K562 (cell line): ENCODE data around the gene CLPSL1. TPM values are rescaled to one million over a fixed set of nuclear protein-coding genes. Genes with fewer than 3 reads are reported as not detected.
A peak's percentile ranks its signal among the peaks of the same experiment; 100 is the strongest.

Experiments used
- CEBPB ChIP-seq: fragments of 450-650 bp; IDR thresholded peaks from 2 replicates; pipeline ENCODE4 v1.6.1; 2016; ENCODE audit warnings: missing genetic modification characterization, missing compliant biosample characterization
- CHCHD3 ChIP-seq: fragments of 250-450 bp; sonication (Bioruptor Pico); IDR thresholded peaks from 2 replicates; pipeline ENCODE4 v2.1.2; 2022; ENCODE audit warnings: mild to moderate bottlenecking
- CREB5 ChIP-seq: fragments of 250-450 bp; sonication (Bioruptor Pico); IDR thresholded peaks from 2 replicates; pipeline ENCODE4 v1.5.0; 2020; ENCODE audit warnings: mild to moderate bottlenecking
- ETV5 ChIP-seq: sonication (generic); formaldehyde crosslinking; IDR thresholded peaks from 2 replicates; pipeline ENCODE4 v1.4.0; 2020; ENCODE audit warnings: low read depth, mild to moderate bottlenecking, missing genetic modification reagents
- HNRNPL ChIP-seq: fragments of 200-400 bp; formaldehyde crosslinking; IDR thresholded peaks from 2 replicates; pipeline ENCODE4 v1.6.1; 2017; ENCODE audit warnings: low read depth, mild to moderate bottlenecking, low read length
- MAZ ChIP-seq, 2 experiments: fragments of 450-650 bp in 1 of 2; sonication (generic) in 1 of 2; formaldehyde crosslinking; IDR thresholded peaks in 1 of 2; conservative IDR thresholded peaks in 1 of 2; 2 replicates each; pipeline versions ENCODE4 v1.4.0 to v1.5.0; 2020; ENCODE audit warnings: mild to moderate bottlenecking in 1 of 2, missing genetic modification reagents in 1 of 2
- NEUROD1 ChIP-seq: fragments of 150-350 bp; IDR thresholded peaks from 2 replicates; pipeline ENCODE4 v1.6.1; 2014; ENCODE audit warnings: borderline replicate concordance, low read length, low read depth; ENCODE audit not compliant: partially characterized antibody
- RAD51 ChIP-seq: fragments of 450-650 bp; IDR thresholded peaks from 2 replicates; pipeline ENCODE4 v1.7.1; 2016; ENCODE audit warnings: low read depth, mild to moderate bottlenecking, borderline replicate concordance
- TEAD4 ChIP-seq, 2 experiments: sonication (generic) in 1 of 2; formaldehyde crosslinking in 1 of 2; IDR thresholded peaks; 2 replicates each; pipeline versions ENCODE4 v1.6.1 to v1.8.0; 2012 to 2022; ENCODE audit warnings: borderline replicate concordance in 1 of 2, inconsistent platforms in 1 of 2, low read length in 1 of 2, mild to moderate bottlenecking in 1 of 2, missing genetic modification reagents in 1 of 2
- USF2 ChIP-seq: sonication (generic); formaldehyde crosslinking; IDR thresholded peaks from 2 replicates; pipeline ENCODE4 v1.5.0; 2020; ENCODE audit warnings: missing genetic modification reagents
- ZBTB7A ChIP-seq: IDR thresholded peaks from 2 replicates; pipeline ENCODE4 v1.6.1; 2011; ENCODE audit warnings: low read depth, mild to moderate bottlenecking, low read length, moderate library complexity, borderline replicate concordance; ENCODE audit not compliant: control insufficient read depth
- ZEB2 ChIP-seq: fragments of 450-650 bp; IDR thresholded peaks from 2 replicates; pipeline ENCODE4 v1.6.1; 2016
- ZNF263 ChIP-seq: sonication (generic); formaldehyde crosslinking; IDR thresholded peaks from 2 replicates; pipeline ENCODE4 v1.8.0; 2022; ENCODE audit warnings: mild to moderate bottlenecking, missing genetic modification reagents, borderline replicate concordance
- ZNF282 ChIP-seq: sonication (generic); formaldehyde crosslinking; IDR thresholded peaks from 2 replicates; pipeline ENCODE4 v1.8.1; 2023; ENCODE audit warnings: missing genetic modification reagents
- ZNF445 ChIP-seq: fragments of 250-450 bp; sonication (Bioruptor Pico); IDR thresholded peaks from 2 replicates; pipeline ENCODE4 v1.4.0; 2020; ENCODE audit warnings: low read depth, mild to moderate bottlenecking, moderate library complexity
- polyA plus RNA-seq, 8 experiments: library from polyadenylated mRNA; depleted of rRNA in 4 of 8; stranded (reverse) in 5 of 8; unstranded in 3 of 8; fragments of >200 nt; fragmentation: Nextera tagmentation in 2 of 8; fragmentation: Illumina TruSeq in 1 of 8; extraction: Ambion mirVana in 2 of 8; extraction: Trizol in 1 of 8; gene quantifications; 2 replicates each; pipeline versions ENCODE4 v1.2.1 to v1.2.3, GENCODE V29; 2011 to 2014; ENCODE audit warnings: inconsistent platforms in 1 of 8, missing spikeins in 1 of 8
- total RNA-seq, 7 experiments: library from RNA; depleted of rRNA in 6 of 7; stranded (reverse); fragments of >200 nt in 6 of 7; fragmentation: Illumina TruSeq in 2 of 7; extraction: Trizol in 2 of 7; gene quantifications; 2 replicates each; pipeline versions ENCODE4 v1.2.1 to v1.2.3, GENCODE V29; 2011 to 2021; ENCODE audit warnings: low replicate concordance in 1 of 7
- TF ChIP-seq, protein P1 (sequence below): IDR thresholded peaks from 3 replicates; pipeline ENCODE4 v1.6.1; 2011; ENCODE audit warnings: borderline replicate concordance, mild to moderate bottlenecking, moderate library complexity; ENCODE audit not compliant: insufficient read length; ENCODE audit errors: extremely low read depth
- TF ChIP-seq, protein P2 (sequence below): fragments of 450-650 bp; IDR thresholded peaks from 2 replicates; pipeline ENCODE4 v1.6.1; 2017; ENCODE audit warnings: antibody characterized with exemption, mild to moderate bottlenecking

The CLPSL1 gene
- total and polyA plus RNA-seq, 9 of the 15 experiments (the other 6 are each of a cell fraction or from before 2014, with no cell fraction given): not detected

GRCh38 chr6:35776364-35777215 lies 4.2 kb upstream of the CLPSL1 start, which contains the start of gene CLPSL2 (continued):
- TF ChIP-seq, protein P1, sequence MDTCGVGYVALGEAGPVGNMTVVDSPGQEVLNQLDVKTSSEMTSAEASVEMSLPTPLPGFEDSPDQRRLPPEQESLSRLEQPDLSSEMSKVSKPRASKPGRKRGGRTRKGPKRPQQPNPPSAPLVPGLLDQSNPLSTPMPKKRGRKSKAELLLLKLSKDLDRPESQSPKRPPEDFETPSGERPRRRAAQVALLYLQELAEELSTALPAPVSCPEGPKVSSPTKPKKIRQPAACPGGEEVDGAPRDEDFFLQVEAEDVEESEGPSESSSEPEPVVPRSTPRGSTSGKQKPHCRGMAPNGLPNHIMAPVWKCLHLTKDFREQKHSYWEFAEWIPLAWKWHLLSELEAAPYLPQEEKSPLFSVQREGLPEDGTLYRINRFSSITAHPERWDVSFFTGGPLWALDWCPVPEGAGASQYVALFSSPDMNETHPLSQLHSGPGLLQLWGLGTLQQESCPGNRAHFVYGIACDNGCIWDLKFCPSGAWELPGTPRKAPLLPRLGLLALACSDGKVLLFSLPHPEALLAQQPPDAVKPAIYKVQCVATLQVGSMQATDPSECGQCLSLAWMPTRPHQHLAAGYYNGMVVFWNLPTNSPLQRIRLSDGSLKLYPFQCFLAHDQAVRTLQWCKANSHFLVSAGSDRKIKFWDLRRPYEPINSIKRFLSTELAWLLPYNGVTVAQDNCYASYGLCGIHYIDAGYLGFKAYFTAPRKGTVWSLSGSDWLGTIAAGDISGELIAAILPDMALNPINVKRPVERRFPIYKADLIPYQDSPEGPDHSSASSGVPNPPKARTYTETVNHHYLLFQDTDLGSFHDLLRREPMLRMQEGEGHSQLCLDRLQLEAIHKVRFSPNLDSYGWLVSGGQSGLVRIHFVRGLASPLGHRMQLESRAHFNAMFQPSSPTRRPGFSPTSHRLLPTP: no peak
- TF ChIP-seq USF2 (CRISPR knock-in tag) (peak; percentile 82), CHCHD3 (no peak), ZNF263 (CRISPR knock-in tag) (no peak), ETV5 (CRISPR knock-in tag) (no peak), MAZ (CRISPR knock-in tag; conservative IDR thresholded peaks at IDR 0.05 in 1 of 2, IDR thresholded peaks at IDR 0.05 in 1 of 2) (0 out of 4 replicates have a peak, but pooled peaks of 1 of the 2 experiments have one; percentile 21), ZBTB7A (peak; percentile 49; the same call in 1 of the 2 replicates), CEBPB (tag) (no peak), HNRNPL (no peak), ZNF282 (CRISPR knock-in tag) (no peak), TEAD4 (IDR thresholded peaks at IDR 0.05; ENCODE audit: low read length) (no peak), TEAD4 (CRISPR knock-in tag; IDR thresholded peaks at IDR 0.05; ENCODE audit: borderline replicate concordance) (no peak), CREB5 (no peak), NEUROD1 (no peak), RAD51 (peak; percentile 58; the same call in 1 of the 2 replicates), ZEB2 (no peak), ZNF445 (CRISPR knock-in tag) (no peak)
- TF ChIP-seq, protein P2, sequence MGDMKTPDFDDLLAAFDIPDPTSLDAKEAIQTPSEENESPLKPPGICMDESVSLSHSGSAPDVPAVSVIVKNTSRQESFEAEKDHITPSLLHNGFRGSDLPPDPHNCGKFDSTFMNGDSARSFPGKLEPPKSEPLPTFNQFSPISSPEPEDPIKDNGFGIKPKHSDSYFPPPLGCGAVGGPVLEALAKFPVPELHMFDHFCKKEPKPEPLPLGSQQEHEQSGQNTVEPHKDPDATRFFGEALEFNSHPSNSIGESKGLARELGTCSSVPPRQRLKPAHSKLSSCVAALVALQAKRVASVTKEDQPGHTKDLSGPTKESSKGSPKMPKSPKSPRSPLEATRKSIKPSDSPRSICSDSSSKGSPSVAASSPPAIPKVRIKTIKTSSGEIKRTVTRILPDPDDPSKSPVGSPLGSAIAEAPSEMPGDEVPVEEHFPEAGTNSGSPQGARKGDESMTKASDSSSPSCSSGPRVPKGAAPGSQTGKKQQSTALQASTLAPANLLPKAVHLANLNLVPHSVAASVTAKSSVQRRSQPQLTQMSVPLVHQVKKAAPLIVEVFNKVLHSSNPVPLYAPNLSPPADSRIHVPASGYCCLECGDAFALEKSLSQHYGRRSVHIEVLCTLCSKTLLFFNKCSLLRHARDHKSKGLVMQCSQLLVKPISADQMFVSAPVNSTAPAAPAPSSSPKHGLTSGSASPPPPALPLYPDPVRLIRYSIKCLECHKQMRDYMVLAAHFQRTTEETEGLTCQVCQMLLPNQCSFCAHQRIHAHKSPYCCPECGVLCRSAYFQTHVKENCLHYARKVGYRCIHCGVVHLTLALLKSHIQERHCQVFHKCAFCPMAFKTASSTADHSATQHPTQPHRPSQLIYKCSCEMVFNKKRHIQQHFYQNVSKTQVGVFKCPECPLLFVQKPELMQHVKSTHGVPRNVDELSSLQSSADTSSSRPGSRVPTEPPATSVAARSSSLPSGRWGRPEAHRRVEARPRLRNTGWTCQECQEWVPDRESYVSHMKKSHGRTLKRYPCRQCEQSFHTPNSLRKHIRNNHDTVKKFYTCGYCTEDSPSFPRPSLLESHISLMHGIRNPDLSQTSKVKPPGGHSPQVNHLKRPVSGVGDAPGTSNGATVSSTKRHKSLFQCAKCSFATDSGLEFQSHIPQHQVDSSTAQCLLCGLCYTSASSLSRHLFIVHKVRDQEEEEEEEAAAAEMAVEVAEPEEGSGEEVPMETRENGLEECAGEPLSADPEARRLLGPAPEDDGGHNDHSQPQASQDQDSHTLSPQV: no peak
